Loucy (cell line): ENCODE measurements around the gene AKAP6.

Experiments
- H2AFZ ChIP-seq: fragments of 200-600 bp; sonication (generic); 2 replicates; pipeline ENCODE4 v1.6.0; 2016; ENCODE audit warnings: antibody characterized with exemption, mild to moderate bottlenecking, low read length, moderate library complexity
- H3F3A ChIP-seq: fragments of 200-600 bp; 2 replicates; pipeline ENCODE4 v1.6.0; 2016; ENCODE audit warnings: antibody characterized with exemption, low read depth, mild to moderate bottlenecking
- H3K27me3 ChIP-seq: fragments of 200-600 bp; sonication (generic); 2 replicates; pipeline ENCODE4 v1.6.1; 2014; ENCODE audit warnings: low read length, mild to moderate bottlenecking; ENCODE audit not compliant: insufficient read depth, poor library complexity, severe bottlenecking
- H3K36me3 ChIP-seq: fragments of 200-600 bp; sonication (generic); 2 replicates; pipeline ENCODE4 v1.6.1; 2016; ENCODE audit warnings: low read length; ENCODE audit not compliant: insufficient read depth
- H3K4me1 ChIP-seq: fragments of 200-600 bp; sonication (generic); 2 replicates; pipeline ENCODE4 v1.5.1; 2014; ENCODE audit warnings: low read length, mild to moderate bottlenecking; ENCODE audit not compliant: insufficient read depth, poor library complexity, severe bottlenecking
- H3K4me2 ChIP-seq: fragments of 200-600 bp; sonication (generic); 2 replicates; pipeline ENCODE4 v1.6.0; 2014; ENCODE audit warnings: antibody characterized with exemption, low read length, low read depth, mild to moderate bottlenecking; ENCODE audit not compliant: poor library complexity, severe bottlenecking
- H3K4me3 ChIP-seq: fragments of 200-600 bp; sonication (generic); 2 replicates; pipeline ENCODE4 v1.5.1; 2014; ENCODE audit warnings: low read length, mild to moderate bottlenecking, mixed read lengths; ENCODE audit not compliant: poor library complexity, severe bottlenecking
- H3K79me2 ChIP-seq: fragments of 200-600 bp; sonication (generic); 2 replicates; pipeline ENCODE4 v1.6.1; 2014; ENCODE audit warnings: low read length; ENCODE audit not compliant: insufficient read depth
- H3K9ac ChIP-seq: fragments of 200-600 bp; sonication (generic); 2 replicates; pipeline ENCODE4 v1.6.0; 2014; ENCODE audit warnings: mild to moderate bottlenecking, low read depth, low read length, moderate library complexity; ENCODE audit not compliant: poor library complexity, severe bottlenecking
- H3K9me2 ChIP-seq: fragments of 200-600 bp; sonication (generic); replicated peaks from 2 replicates; pipeline ENCODE4 v1.6.1; 2016; ENCODE audit warnings: low read depth, low read length, mixed read lengths
- H3K9me3 ChIP-seq: fragments of 200-600 bp; sonication (generic); 2 replicates; pipeline ENCODE4 v1.6.1; 2014; ENCODE audit warnings: mild to moderate bottlenecking, antibody characterized with exemption, low read length, low read depth; ENCODE audit not compliant: insufficient read depth
- H4K20me1 ChIP-seq: fragments of 200-600 bp; sonication (generic); 2 replicates; pipeline ENCODE4 v1.6.0; 2014; ENCODE audit warnings: antibody characterized with exemption, low read length, mild to moderate bottlenecking; ENCODE audit not compliant: insufficient read depth, poor library complexity, severe bottlenecking
- EZH2phosphoT487 ChIP-seq: fragments of 200-600 bp; IDR thresholded peaks from 2 replicates; pipeline ENCODE4 v1.6.1; 2018; ENCODE audit warnings: antibody characterized with exemption, mild to moderate bottlenecking, moderate library complexity, borderline replicate concordance
- TF ChIP-seq, protein P1 (sequence below): fragments of 200-600 bp; sonication (generic); conservative IDR thresholded peaks from 2 replicates; pipeline ENCODE4 v1.5.1; 2014; ENCODE audit warnings: mild to moderate bottlenecking, antibody characterized with exemption, low read length

AKAP6 gene

DNA sequence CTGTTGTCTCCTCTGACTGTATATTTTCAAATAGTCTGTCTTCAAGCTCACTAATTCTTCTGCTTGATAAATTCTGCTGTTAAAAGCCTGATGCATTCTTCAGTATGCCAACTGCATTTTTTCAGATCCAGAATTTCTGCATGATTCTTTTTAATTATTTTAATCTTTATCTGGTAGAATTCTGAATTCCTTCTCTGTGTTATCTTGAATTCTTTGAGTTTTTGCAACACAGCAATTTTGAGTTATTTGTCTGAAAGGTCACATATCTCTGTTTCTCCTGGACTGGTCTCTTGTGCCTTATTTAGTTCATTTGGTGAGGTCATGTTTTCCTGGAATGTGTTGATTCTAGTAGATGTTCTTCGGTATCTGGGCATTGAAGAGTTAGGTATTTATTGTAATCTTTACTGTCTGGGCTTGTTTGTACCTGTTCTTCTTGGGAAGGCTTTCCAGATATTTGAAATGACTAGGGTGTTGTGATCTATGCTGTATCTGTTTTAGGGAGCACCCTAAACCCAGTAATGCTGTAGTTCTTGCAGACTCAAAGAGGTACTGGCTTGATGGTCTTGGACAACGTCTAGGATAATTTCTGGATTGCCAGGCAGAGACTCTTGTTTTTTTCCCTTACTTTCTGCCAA lies 415.8 kb downstream of the AKAP6 start:
- Histone ChIP-seq H3K9me2 (no peaks in the 10 kb centered on the region), H3K27me3 (no peaks in the 10 kb centered on the region), H4K20me1 (no peaks in the 10 kb centered on the region), H3K4me3 (no peak overlapping the region), H3K4me1 (no peaks in the 10 kb centered on the region), H3K4me2 (no peak overlapping the region), H3K36me3 (no peaks in the 10 kb centered on the region), H3F3A (no peaks in the 10 kb centered on the region), H3K9me3 (no peaks in the 10 kb centered on the region), H3K79me2 (no peaks in the 10 kb centered on the region), H3K9ac (no peak overlapping the region), H2AFZ (no peak overlapping the region)
- TF ChIP-seq EZH2phosphoT487: no peak
- TF ChIP-seq, protein P1, sequence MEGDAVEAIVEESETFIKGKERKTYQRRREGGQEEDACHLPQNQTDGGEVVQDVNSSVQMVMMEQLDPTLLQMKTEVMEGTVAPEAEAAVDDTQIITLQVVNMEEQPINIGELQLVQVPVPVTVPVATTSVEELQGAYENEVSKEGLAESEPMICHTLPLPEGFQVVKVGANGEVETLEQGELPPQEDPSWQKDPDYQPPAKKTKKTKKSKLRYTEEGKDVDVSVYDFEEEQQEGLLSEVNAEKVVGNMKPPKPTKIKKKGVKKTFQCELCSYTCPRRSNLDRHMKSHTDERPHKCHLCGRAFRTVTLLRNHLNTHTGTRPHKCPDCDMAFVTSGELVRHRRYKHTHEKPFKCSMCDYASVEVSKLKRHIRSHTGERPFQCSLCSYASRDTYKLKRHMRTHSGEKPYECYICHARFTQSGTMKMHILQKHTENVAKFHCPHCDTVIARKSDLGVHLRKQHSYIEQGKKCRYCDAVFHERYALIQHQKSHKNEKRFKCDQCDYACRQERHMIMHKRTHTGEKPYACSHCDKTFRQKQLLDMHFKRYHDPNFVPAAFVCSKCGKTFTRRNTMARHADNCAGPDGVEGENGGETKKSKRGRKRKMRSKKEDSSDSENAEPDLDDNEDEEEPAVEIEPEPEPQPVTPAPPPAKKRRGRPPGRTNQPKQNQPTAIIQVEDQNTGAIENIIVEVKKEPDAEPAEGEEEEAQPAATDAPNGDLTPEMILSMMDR: no peak

- Histone ChIP-seq H3K36me3 (no peaks in the 10 kb centered on the region), H3K79me2 (no peaks in the 10 kb centered on the region), H3K9me3 (no peaks in the 10 kb centered on the region), H3F3A (no peaks in the 10 kb centered on the region), H3K4me2 (no peak overlapping the region), H2AFZ (no peak overlapping the region), H3K4me1 (no peaks in the 10 kb centered on the region), H3K9ac (no peak overlapping the region), H3K27me3 (no peaks in the 10 kb centered on the region), H3K4me3 (no peak overlapping the region), H3K9me2 (no peaks in the 10 kb centered on the region), H4K20me1 (no peaks in the 10 kb centered on the region)
- TF ChIP-seq, protein P1: no peak
- no peak for TF ChIP-seq EZH2phosphoT487
Observed at GRCh38 chr14:32754209-32754608, 425.1 kb downstream of the AKAP6 start.

DNA sequence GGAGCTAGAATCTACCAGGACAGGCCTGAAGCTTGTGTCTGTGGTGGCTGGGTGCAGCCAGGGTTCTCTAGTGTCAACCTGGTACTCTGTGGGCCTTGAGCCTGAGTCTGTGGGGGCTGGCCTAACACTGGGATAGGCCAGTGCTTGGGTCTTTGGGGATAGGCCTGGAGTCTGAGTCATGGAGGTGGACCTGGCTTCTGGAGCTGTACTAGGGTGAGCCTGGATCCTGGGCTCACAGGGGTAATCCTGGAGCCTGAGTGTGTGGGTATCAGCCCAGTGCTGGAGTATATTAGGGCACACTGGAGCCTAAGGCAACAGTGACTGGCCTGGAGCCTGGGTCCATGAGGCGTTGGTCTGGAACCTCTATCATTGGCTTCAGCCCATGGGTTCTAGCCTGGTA lies 427.1 kb downstream of the AKAP6 start:
- Histone ChIP-seq H3K4me2 (no peak overlapping the region), H3K36me3 (no peaks in the 10 kb centered on the region), H2AFZ (no peak overlapping the region), H3K9me3 (no peaks in the 10 kb centered on the region), H3K27me3 (no peaks in the 10 kb centered on the region), H3K9ac (no peak overlapping the region), H3K4me3 (no peak overlapping the region), H4K20me1 (no peaks in the 10 kb centered on the region), H3K4me1 (no peaks in the 10 kb centered on the region), H3K79me2 (no peaks in the 10 kb centered on the region), H3F3A (no peaks in the 10 kb centered on the region), H3K9me2 (no peaks in the 10 kb centered on the region)
- TF ChIP-seq, protein P1: no peak
- TF ChIP-seq EZH2phosphoT487: no peak
